ENCODE results near the gene LCN12.

Gene LCN12

GRCh38 chr9:136951541-136952320, at the start of gene LCN12:
TSS of gene LCN12 (plus strand) at chr9:136952273. CDS start at chr9:136952328, 55 bp downstream.
- DNase-seq (ENCODE audit: low read depth, low spot score): no peak
- ChIA-PET POLR2A (no interaction called here), CTCF (interaction anchor here (1.3 to 1.9 kb wide), 2 partner anchors 77 to 83 kb away, joined by 4 read pairs; no protein-coding TSS in a partner anchor)
- no peak within 1 kb of the TSS for H3K4me3 ChIP-seq (ENCODE audit: low read depth, low read length)
- TF ChIP-seq CTCF (IDR thresholded peaks at IDR 0.05; ENCODE audit: insufficient read depth, low read length, missing control alignments): no peak

- CTCF ChIA-PET: no interaction called here
- POLR2A ChIA-PET: no interaction called here
- no peak for DNase-seq (ENCODE audit: low read depth, low spot score)
- TF ChIP-seq CTCF (IDR thresholded peaks at IDR 0.05; ENCODE audit: insufficient read depth, low read length, missing control alignments): no peak
- no peak overlapping the region for H3K4me3 ChIP-seq (ENCODE audit: low read depth, low read length)
These were observed 49.0 kb upstream of the LCN12 start for GRCh38 chr9:136903041-136903554.

GRCh38 chr9:136906266-136906665, 45.8 kb upstream of the LCN12 start:
- POLR2A ChIA-PET: interaction anchor here (0.6 kb wide), 1 partner anchor 855 kb away, joined by 3 read pairs; no protein-coding TSS in a partner anchor
- DNase-seq (ENCODE audit: low read depth, low spot score): no peak
- no peak overlapping the region for H3K4me3 ChIP-seq (ENCODE audit: low read depth, low read length)
- CTCF ChIA-PET: no interaction called here
- no peak for TF ChIP-seq CTCF (IDR thresholded peaks at IDR 0.05; ENCODE audit: insufficient read depth, low read length, missing control alignments)

- ChIA-PET CTCF (no interaction called here), POLR2A (no interaction called here)
- no peak overlapping the region for H3K4me3 ChIP-seq (ENCODE audit: low read depth, low read length)
- TF ChIP-seq CTCF (IDR thresholded peaks at IDR 0.05; ENCODE audit: insufficient read depth, low read length, missing control alignments): no peak
- no peak for DNase-seq (ENCODE audit: low read depth, low spot score)
These were observed 44.8 kb upstream of the LCN12 start for GRCh38 chr9:136907011-136907914.

- POLR2A ChIA-PET: no interaction called here
- CTCF ChIA-PET: interaction anchor here (0.7 to 0.8 kb wide), 2 partner anchors 19 to 119 kb away, joined by 3 to 4 read pairs; no protein-coding TSS in a partner anchor
- no peak for TF ChIP-seq CTCF (IDR thresholded peaks at IDR 0.05; ENCODE audit: insufficient read depth, low read length, missing control alignments)
- DNase-seq (ENCODE audit: low read depth, low spot score): no peak
- no peak overlapping the region for H3K4me3 ChIP-seq (ENCODE audit: low read depth, low read length)
These were observed 41.7 kb upstream of the LCN12 start for GRCh38 chr9:136910197-136910900.

Measured in AG04449 (cell line).